Neuron (in vitro differentiated cells): ENCODE measurements around the gene CEP85.

Experiments used
- H2AFZ ChIP-seq: one replicate; pipeline ENCODE4 v1.6.1; 2013; ENCODE audit warnings: low read depth, mild to moderate bottlenecking, inconsistent platforms, low read length, moderate library complexity
- H3K27me3 ChIP-seq: one replicate; pipeline ENCODE4 v1.6.1; 2013; ENCODE audit warnings: low read length; ENCODE audit not compliant: insufficient read depth
- H3K36me3 ChIP-seq: one replicate; pipeline ENCODE4 v1.6.1; 2013; ENCODE audit warnings: low read length; ENCODE audit not compliant: insufficient read depth
- H3K4me1 ChIP-seq: one replicate; pipeline ENCODE4 v1.6.1; 2013; ENCODE audit warnings: low read length; ENCODE audit not compliant: insufficient read depth
- H3K4me3 ChIP-seq: 2 replicates; pipeline ENCODE4 v1.5.1; 2013; ENCODE audit warnings: mild to moderate bottlenecking, low read length, moderate library complexity
- H3K9me3 ChIP-seq: one replicate; pipeline ENCODE4 v1.6.1; 2013; ENCODE audit warnings: low read length

CEP85 gene

DNA sequence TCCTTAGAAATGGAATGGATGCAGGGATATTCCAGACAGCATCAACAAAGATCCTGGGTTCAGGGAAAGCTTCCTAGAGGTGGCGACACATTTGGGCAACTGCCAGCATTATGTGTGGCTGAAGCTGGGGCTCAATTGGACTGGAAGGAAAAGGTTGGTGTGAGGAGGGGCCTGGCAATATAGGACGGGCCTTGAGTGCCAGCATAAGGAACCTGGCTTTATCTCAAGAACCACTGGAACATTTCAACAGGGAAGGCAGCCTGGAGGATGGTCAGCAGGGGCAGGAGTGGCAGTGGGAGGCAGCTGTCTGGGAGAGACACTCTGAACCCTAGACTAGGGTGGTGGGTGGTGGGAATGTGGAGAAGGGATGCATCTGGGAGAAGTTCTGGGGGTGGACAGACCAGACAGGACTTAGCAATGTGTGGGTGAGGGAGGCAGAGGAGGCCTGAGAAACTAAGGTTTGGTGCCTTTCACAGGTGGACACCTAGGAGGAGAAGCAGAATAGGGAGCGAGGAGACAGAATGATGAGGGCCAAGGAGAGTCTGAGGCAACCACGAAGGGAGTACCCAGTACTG lies 49.4 kb downstream of the CEP85 start:
- Histone ChIP-seq H3K4me1 (peaks cover 37% of the 10 kb centered on the region), H3K27me3 (no peaks in the 10 kb centered on the region)

DNA sequence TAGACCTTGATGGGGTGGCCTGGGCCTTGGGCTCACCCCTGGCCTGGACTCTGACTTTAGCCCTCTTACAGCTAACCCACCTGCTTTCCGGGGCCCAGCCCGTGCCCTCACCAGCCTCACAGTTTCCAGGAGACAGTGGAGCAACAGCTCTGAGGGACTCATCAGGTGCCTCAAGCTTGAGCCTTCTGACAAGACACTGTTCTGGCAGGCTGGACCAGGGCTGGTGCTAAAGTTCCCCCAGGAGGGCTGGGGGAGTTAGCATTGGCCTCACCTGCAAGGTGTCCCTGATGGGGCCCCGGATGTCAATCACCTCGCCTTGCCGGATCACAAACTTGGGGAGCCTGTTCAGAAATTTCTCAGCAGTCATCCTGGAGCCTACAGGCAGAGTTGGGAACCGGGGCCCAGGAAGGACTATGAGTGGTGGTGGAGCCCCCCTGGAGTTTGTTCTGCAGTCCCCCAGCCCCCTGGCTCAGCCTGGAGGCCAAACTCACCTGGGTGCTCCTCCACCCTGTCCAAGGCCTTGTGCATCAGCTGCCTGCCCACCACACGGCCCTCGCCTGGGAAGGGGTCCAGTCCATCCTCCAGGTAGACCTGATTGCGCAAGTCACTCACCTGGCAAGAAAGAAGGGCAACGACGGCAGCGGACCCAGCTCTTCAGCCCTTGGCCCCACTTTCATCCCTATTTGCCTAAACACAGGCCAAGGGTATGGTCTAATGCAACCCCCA lies 50.0 kb downstream of the CEP85 start:
- H3K4me3 ChIP-seq, result no peak overlapping the region
- H3K36me3 ChIP-seq, result no peaks in the 10 kb centered on the region
- no peak overlapping the region for H2AFZ ChIP-seq
- H3K9me3 ChIP-seq, result no peaks in the 10 kb centered on the region
- H3K27me3 ChIP-seq, result no peaks in the 10 kb centered on the region
- peaks cover 36% of the 10 kb centered on the region for H3K4me1 ChIP-seq

More for the DNA sequence above, 49.4 kb downstream of the CEP85 start:
- H3K36me3 ChIP-seq, result no peaks in the 10 kb centered on the region
- no peak overlapping the region for H3K4me3 ChIP-seq
- H3K9me3 ChIP-seq, result no peaks in the 10 kb centered on the region
- H2AFZ ChIP-seq, result no peak overlapping the region

GRCh38 chr1:26284597-26285347 lies 50.8 kb downstream of the CEP85 start:
- Histone ChIP-seq H3K9me3 (no peaks in the 10 kb centered on the region), H3K4me1 (peaks cover 32% of the 10 kb centered on the region), H3K4me3 (no peak overlapping the region), H3K27me3 (no peaks in the 10 kb centered on the region), H2AFZ (no peak overlapping the region), H3K36me3 (no peaks in the 10 kb centered on the region)

DNA sequence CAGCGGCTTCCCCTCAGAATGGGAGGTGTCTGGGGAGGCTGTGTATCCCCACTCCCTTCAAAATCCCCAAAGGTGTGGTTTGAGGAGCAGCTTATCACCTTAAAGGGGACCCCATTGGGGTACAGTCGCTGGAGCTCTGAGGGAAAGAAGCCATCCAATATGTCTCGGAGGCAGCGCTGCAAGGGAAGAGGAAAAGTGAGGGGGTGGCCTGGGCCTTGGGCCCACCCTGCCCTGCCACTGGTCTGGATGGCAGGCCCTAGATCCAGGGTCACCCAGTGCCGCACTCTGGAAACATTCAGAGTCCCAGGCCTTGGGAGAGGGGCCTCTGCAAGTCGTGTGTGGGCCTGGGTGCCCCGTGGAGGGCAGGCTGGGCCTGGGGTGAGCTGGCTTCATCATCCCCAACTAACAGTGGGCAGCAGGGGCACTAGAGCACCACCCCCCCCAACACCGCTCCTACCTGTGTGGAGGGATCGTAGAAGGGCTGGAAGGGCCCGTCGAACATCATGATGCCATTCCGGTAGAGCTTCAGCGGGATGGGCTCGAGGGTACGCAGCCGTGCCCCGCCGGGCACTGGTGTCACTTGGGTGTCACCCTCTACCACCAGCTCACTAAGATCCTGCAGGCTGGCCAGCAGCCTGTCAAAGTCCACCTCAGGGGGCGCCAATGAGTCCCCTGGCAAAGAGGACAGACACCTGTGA lies 51.5 kb downstream of the CEP85 start:
- Histone ChIP-seq H3K4me3 (no peak overlapping the region), H3K9me3 (no peaks in the 10 kb centered on the region), H3K36me3 (no peaks in the 10 kb centered on the region), H2AFZ (no peak overlapping the region), H3K4me1 (peaks cover 28% of the 10 kb centered on the region), H3K27me3 (no peaks in the 10 kb centered on the region)

DNA sequence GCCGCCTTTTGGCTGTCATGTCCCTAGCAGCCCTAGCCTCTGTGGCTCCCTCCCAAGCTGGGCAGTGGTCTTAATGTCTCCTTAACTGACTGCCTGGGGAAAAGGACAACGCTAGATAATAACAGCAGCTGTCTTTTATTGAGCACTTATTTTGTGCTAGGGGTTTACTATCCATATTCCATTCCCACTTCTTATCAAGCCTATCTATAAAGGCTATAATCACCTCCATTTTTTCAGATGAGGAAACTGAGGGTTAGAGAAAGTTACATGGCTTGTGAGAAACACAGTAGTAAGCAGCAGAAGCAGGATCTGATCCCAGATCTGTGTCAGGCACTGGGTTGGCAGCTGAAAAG lies 52.0 kb downstream of the CEP85 start:
- Histone ChIP-seq H3K4me3 (no peak overlapping the region), H3K9me3 (no peaks in the 10 kb centered on the region), H3K36me3 (no peaks in the 10 kb centered on the region), H3K27me3 (no peaks in the 10 kb centered on the region), H3K4me1 (peaks cover 26% of the 10 kb centered on the region), H2AFZ (no peak overlapping the region)

DNA sequence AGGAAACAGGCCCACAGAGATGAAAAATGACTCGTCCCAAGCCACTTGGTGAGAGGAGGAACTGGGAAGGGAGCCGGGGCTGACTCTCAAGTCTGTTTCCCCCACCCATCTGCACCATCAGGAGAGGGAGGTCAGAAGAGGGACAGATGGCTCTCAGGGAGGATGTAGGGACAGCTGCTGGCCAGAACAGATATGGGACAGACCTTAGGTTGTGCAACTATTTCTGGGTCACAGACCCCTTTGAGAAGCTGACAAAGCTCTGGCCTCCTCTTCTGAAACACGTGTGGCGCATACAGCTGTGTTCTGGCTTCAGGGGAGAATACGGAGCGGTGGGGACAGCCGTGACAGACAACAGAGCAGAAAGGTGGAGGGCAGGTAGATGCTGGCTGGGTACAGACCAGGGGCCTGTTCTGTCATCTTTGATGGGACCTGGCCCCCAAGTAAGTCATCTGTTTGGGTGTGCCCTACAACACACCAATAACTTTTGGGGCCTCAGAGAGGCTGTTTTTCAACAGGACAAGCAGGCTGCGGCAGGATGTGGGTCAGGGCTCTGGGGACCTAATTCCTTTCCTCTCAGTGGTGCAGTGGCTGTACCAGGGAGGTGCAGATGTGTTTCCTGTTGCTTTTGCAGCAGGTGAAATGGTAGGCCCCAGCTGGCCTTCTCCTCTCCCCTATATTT lies 53.2 kb downstream of the CEP85 start:
- H3K4me3 ChIP-seq, result no peak overlapping the region
- no peaks in the 10 kb centered on the region for H3K27me3 ChIP-seq
- H2AFZ ChIP-seq, result no peak overlapping the region
- H3K36me3 ChIP-seq, result no peaks in the 10 kb centered on the region
- H3K4me1 ChIP-seq, result peaks cover 19% of the 10 kb centered on the region
- H3K9me3 ChIP-seq, result no peaks in the 10 kb centered on the region

DNA sequence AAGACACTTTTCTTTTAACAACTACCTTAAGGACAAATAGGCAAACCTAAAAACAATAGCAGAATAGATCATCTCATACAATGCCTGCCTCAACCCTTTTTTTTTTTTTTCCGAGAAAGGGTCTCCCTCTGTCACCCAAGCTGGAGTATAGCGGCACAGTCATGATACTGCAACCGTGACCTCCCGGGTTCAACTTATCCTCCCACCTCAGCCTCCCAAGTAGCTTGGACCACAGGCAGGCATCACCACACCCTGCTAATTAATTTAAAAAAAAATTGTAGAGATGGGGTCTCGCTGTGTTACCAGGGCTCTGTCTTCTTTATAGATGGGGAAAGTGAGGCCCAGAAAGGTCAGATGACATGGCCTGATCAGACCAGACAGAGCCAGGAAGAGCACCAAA lies 53.8 kb downstream of the CEP85 start:
- H3K4me3 ChIP-seq, result no peak overlapping the region
- H3K27me3 ChIP-seq, result no peaks in the 10 kb centered on the region
- no peak overlapping the region for H2AFZ ChIP-seq
- peaks cover 19% of the 10 kb centered on the region for H3K4me1 ChIP-seq
- H3K9me3 ChIP-seq, result no peaks in the 10 kb centered on the region
- no peaks in the 10 kb centered on the region for H3K36me3 ChIP-seq

GRCh38 chr1:26288311-26288941 lies 54.4 kb downstream of the CEP85 start:
- Histone ChIP-seq H3K4me3 (no peak overlapping the region), H2AFZ (no peak overlapping the region), H3K36me3 (no peaks in the 10 kb centered on the region), H3K27me3 (no peaks in the 10 kb centered on the region), H3K4me1 (peaks cover 19% of the 10 kb centered on the region), H3K9me3 (no peaks in the 10 kb centered on the region)

DNA sequence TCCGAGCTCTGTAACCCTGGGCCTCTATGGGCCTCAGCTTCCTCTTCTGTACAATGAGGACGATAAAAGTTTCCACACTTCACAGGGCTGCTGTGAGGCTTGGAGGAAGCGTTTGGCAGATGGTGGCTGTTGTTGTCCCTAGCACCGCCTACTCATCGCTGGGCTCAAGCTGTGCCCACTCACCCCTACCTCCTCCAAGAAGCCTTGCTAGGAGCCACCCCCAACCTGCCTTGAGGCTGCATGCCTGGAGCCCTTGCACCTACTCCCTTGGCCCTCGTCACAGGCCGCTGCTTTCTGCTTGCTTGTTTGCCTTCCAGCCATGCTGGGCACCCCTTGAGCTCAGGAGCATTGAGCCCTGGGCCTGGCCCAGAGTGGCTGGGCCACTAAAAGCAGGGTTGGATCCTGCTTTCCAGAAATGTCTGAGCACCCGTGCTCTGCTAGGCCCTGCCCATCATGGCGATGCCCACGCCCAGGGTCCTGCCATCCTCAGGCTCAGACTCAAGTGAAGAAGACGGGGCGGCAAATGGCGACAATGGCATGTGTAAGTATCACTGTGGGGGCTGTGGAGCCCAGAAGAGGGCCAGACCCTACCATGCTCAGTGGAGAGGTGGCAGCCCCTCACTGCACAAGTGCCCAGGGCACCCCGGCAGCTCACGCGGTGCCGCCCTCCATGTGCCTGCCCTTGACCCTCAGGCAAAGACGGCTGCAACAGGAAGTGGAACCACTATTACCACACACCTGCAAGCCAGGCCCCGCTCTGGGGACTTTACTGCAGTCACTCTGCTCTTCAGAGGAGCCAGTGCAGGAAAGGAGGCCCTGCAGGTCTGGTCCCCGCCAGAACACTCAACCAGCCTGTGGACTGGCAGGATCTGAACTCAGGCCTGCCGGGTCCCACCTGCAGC lies 55.4 kb downstream of the CEP85 start:
- Histone ChIP-seq H3K36me3 (no peaks in the 10 kb centered on the region), H3K9me3 (no peaks in the 10 kb centered on the region), H3K4me1 (peaks cover 19% of the 10 kb centered on the region), H3K27me3 (no peaks in the 10 kb centered on the region), H2AFZ (no peak overlapping the region), H3K4me3 (no peak overlapping the region)

GRCh38 chr1:26290122-26290881 lies 56.3 kb downstream of the CEP85 start:
- H2AFZ ChIP-seq, result no peak overlapping the region
- H3K4me3 ChIP-seq, result no peak overlapping the region
- no peaks in the 10 kb centered on the region for H3K9me3 ChIP-seq
- no peaks in the 10 kb centered on the region for H3K36me3 ChIP-seq
- H3K4me1 ChIP-seq, result peaks cover 19% of the 10 kb centered on the region
- H3K27me3 ChIP-seq, result no peaks in the 10 kb centered on the region

- no peaks in the 10 kb centered on the region for H3K36me3 ChIP-seq
- no peak overlapping the region for H2AFZ ChIP-seq
- no peaks in the 10 kb centered on the region for H3K9me3 ChIP-seq
- peaks cover 19% of the 10 kb centered on the region for H3K4me1 ChIP-seq
- H3K27me3 ChIP-seq, result no peaks in the 10 kb centered on the region
- H3K4me3 ChIP-seq, result no peak overlapping the region
Observed at GRCh38 chr1:26290882-26291261, 56.9 kb downstream of the CEP85 start.
